D721Med (cell line): ENCODE data around the gene RNASE12.

Experiments
- DNase-seq: peaks from one replicate; pipeline ENCODE4 v3.0.0; 2011; ENCODE audit warnings: low spot score; ENCODE audit not compliant: insufficient read length
- FAIRE-seq: peaks from 2 replicates; lab custom pipeline; 2011; peaks lifted over from hg19 to GRCh38; lab: Jason Lieb, UNC
- CTCF ChIP-seq: IDR thresholded peaks from 2 replicates; pipeline ENCODE4 v1.5.1; 2012; ENCODE audit warnings: mild to moderate bottlenecking, control low read depth; ENCODE audit not compliant: insufficient read depth; ENCODE audit errors: missing control alignments

Gene RNASE12

GRCh38 chr14:20591235-20591634 is at the start of gene RNASE12:
Gene RNASE12, minus strand, starts transcription at chr14:20591376. Its CDS starts 653 bp downstream, at chr14:20590723.
- FAIRE-seq (no peak), DNase-seq (no peak)
- no peak for TF ChIP-seq CTCF

GRCh38 chr14:20632831-20633691 is 41.9 kb upstream of the RNASE12 start:
- FAIRE-seq (no peak), DNase-seq (no peak)
- TF ChIP-seq CTCF = no peak

- no peak for TF ChIP-seq CTCF
- no peak for FAIRE-seq
- no peak for DNase-seq
Observed at GRCh38 chr14:20632448-20632830, 41.3 kb upstream of the RNASE12 start.

GRCh38 chr14:20631880-20632389 is 40.8 kb upstream of the RNASE12 start:
- DNase-seq (no peak), FAIRE-seq (no peak)
- TF ChIP-seq CTCF = no peak

GRCh38 chr14:20631023-20631879 is 40.1 kb upstream of the RNASE12 start:
- FAIRE-seq = no peak

More at GRCh38 chr14:20631023-20631879, 40.1 kb upstream of the RNASE12 start:
- TF ChIP-seq CTCF = no peak
- DNase-seq = no peak
